ENCODE results near the gene OGT. TPM values are rescaled to one million over a fixed set of nuclear protein-coding genes. Genes with fewer than 3 reads are reported as not detected.
"Not testable (repeated sequence)": the region's sequence is repeated elsewhere in the genome, so short reads cannot be mapped to it uniquely, and the experiment has no call there.

OGT gene
- total and polyA plus RNA-seq, 2 donors from 2014 or later = 32.2 to 147 TPM

DNA sequence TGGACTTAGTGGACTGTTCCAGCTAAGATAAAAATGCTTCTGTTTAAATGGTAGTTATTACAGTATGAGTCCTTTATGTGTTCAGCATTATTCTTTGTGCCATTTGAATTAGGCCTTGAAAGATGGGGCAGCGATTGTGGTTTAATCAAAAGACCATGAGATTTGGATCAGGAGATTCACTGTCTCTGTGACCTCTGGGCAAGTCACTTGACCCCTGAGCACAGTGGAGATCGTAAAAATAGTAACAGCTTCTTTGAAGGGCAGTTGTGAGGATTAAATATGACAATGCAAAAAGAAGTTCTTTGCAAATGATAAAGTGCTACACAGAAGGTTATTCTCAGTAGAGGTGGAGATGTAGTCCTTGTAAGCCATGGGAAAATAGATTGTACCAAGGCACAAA, 74.6 kb downstream of the OGT start:
- Histone ChIP-seq H3K27ac (ENCODE audit: low read depth in 2 of 2, low read length in 2 of 2) (no peak overlapping the region), H3K36me3 (ENCODE audit: control insufficient read depth in 2 of 3, insufficient read depth in 3 of 3, low read length in 3 of 3) (peaks cover 4 to 36% (median 31%) of the 10 kb centered on the region in 3 donors), H3K4me3 (ENCODE audit: low read length in 3 of 3) (no peak overlapping the region), H3K9me3 (ENCODE audit: control insufficient read depth in 2 of 3, insufficient read depth in 1 of 3, low read length in 3 of 3) (no peaks in the 10 kb centered on the region), H3K27me3 (ENCODE audit: control insufficient read depth, insufficient read depth, low read length) (no peaks in the 10 kb centered on the region), H3K9ac (ENCODE audit: low read length in 3 of 3) (no peak overlapping the region), H3K4me1 (ENCODE audit: control insufficient read depth in 2 of 3, insufficient read depth in 2 of 3, low read depth in 1 of 3, low read length in 3 of 3) (no peaks in the 10 kb centered on the region)
- intact Hi-C loops (cut with DNase I) = no loop called here
- no peak for FAIRE-seq
- no peak for TF ChIP-seq CTCF (IDR thresholded peaks at IDR 0.05; ENCODE audit: borderline replicate concordance, extremely low read depth, insufficient read depth)
- no peak for DNase-seq

GRCh38 chrX:71609095-71609750, 76.3 kb downstream of the OGT start:
- FAIRE-seq = no peak
- H3K4me1 ChIP-seq (ENCODE audit: control insufficient read depth in 2 of 3, insufficient read depth in 2 of 3, low read depth in 1 of 3, low read length in 3 of 3) = no peaks in the 10 kb centered on the region
- H3K27ac ChIP-seq (ENCODE audit: low read depth in 2 of 2, low read length in 2 of 2) = no peak overlapping the region
- no peak overlapping the region for H3K4me3 ChIP-seq (ENCODE audit: low read length in 3 of 3)
- no peak overlapping the region for H3K9ac ChIP-seq (ENCODE audit: low read length in 3 of 3)
- H3K36me3 ChIP-seq (ENCODE audit: control insufficient read depth in 2 of 3, insufficient read depth in 3 of 3, low read length in 3 of 3) = peaks cover 3 to 33% (median 33%) of the 10 kb centered on the region in 3 donors
- no peaks in the 10 kb centered on the region for H3K27me3 ChIP-seq (ENCODE audit: control insufficient read depth, insufficient read depth, low read length)
- no peaks in the 10 kb centered on the region for H3K9me3 ChIP-seq (ENCODE audit: control insufficient read depth in 2 of 3, insufficient read depth in 1 of 3, low read length in 3 of 3)
- TF ChIP-seq CTCF (IDR thresholded peaks at IDR 0.05; ENCODE audit: borderline replicate concordance, extremely low read depth, insufficient read depth) = no peak
- intact Hi-C loops (cut with DNase I) = no loop called here
- DNase-seq = no peak

DNA sequence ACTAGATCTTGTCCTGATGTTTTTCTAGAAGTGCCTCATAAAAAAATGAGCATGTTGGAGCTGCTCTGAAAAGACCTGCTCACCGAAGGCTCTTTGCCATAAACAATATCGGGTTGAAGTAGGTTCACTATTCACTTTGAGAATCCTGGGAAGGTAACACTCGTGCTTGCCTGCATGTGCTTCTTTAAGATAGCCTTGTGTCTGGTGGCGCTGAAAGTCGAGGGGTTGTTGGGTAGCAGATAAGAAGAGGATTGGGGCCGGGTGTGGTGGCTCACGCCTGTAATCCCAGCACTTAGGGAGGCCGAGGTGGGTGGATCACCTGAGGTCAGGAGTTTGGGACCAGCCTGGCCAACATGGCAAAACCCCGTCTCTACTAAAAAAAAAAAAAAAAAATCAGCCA, 78.8 kb downstream of the OGT start:
- H3K4me1 ChIP-seq (ENCODE audit: control insufficient read depth in 2 of 3, insufficient read depth in 2 of 3, low read depth in 1 of 3, low read length in 3 of 3); H3K4me3 ChIP-seq (ENCODE audit: low read length in 3 of 3); H3K9me3 ChIP-seq (ENCODE audit: control insufficient read depth in 2 of 3, insufficient read depth in 1 of 3, low read length in 3 of 3); FAIRE-seq; DNase-seq; H3K9ac ChIP-seq (ENCODE audit: low read length in 3 of 3); H3K27ac ChIP-seq (ENCODE audit: low read depth in 2 of 2, low read length in 2 of 2); H3K27me3 ChIP-seq (ENCODE audit: control insufficient read depth, insufficient read depth, low read length); intact Hi-C loops (cut with DNase I): not testable (repeated sequence)
- peaks cover 3 to 26% (median 16%) of the 10 kb centered on the region in 3 donors for H3K36me3 ChIP-seq (ENCODE audit: control insufficient read depth in 2 of 3, insufficient read depth in 3 of 3, low read length in 3 of 3)

GRCh38 chrX:71612256-71612655, 79.4 kb downstream of the OGT start:
- TF ChIP-seq CTCF (IDR thresholded peaks at IDR 0.05; ENCODE audit: borderline replicate concordance, extremely low read depth, insufficient read depth) = no peak
- no peak overlapping the region for H3K4me3 ChIP-seq (ENCODE audit: low read length in 3 of 3)
- intact Hi-C loops (cut with DNase I) = no loop called here
- H3K27me3 ChIP-seq (ENCODE audit: control insufficient read depth, insufficient read depth, low read length) = no peaks in the 10 kb centered on the region
- no peaks in the 10 kb centered on the region for H3K9me3 ChIP-seq (ENCODE audit: control insufficient read depth in 2 of 3, insufficient read depth in 1 of 3, low read length in 3 of 3)
- H3K36me3 ChIP-seq (ENCODE audit: control insufficient read depth in 2 of 3, insufficient read depth in 3 of 3, low read length in 3 of 3) = peaks cover 3 to 26% (median 16%) of the 10 kb centered on the region in 3 donors
- no peaks in the 10 kb centered on the region for H3K4me1 ChIP-seq (ENCODE audit: control insufficient read depth in 2 of 3, insufficient read depth in 2 of 3, low read depth in 1 of 3, low read length in 3 of 3)
- FAIRE-seq (no peak), DNase-seq (no peak)
- H3K9ac ChIP-seq (ENCODE audit: low read length in 3 of 3) = no peak overlapping the region
- no peak overlapping the region for H3K27ac ChIP-seq (ENCODE audit: low read depth in 2 of 2, low read length in 2 of 2)

All from kidney (tissue), 14 donors.